Cardiac septum (tissue), 1 donor: Measurements from ENCODE around the gene RBFOX2. TPM values are rescaled to one million over a fixed set of nuclear protein-coding genes. Genes with fewer than 3 reads are reported as not detected.

ENCODE experiments used
- DNase-seq: peaks from one replicate; pipeline ENCODE4 v3.0.0-alpha.2; 2020; ENCODE audit warnings: low spot score
- intact Hi-C: fragments of 100-400 bp; cut with DNase I; formaldehyde crosslinking; loops from one replicate; pipeline ENCODE4 v1.14.0; 2022
- total RNA-seq: library from RNA; stranded (reverse); fragmentation: NEBNext Ultra II Directional; extraction: Animal tissue kit (Norgen Biotek cat#: 25700); gene quantifications from one replicate; pipeline ENCODE4 v1.2.1, GENCODE V29; 2021
- donor health status: DM: no; HTN: no; CAD: no.

The RBFOX2 gene
- total RNA-seq, 1 donor from 2014 or later: 102 TPM

DNA sequence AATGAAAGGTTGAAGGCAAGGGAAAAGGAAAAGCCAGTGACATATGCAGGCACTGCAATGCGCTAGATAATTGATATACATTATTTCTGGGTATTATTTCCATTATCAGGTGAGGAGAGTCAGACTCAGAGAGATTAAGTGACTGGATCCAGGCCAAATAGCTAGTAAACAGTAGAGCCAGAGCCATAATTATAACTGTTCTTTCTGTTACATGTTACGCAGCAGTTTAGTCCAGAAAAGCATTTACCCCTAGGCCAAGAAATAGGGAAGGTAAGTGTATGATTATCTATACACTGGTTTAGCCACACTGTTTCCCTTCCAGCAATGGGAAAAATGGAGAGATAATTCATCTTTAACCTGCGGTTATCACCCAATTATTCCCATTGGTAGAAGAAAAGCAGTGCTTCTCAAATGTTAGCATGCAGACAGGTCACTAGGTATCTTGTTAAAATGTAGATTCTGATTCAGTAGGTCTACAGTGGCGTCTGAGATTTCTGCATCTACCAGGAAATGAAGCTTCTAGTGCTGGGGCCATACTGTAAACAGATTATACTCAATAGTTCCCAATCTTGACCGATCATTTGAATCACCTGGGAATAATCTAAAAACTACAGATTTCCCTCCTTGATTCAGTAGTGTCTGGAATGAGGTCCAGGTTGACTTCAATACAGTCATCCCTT lies 69.4 kb downstream of the RBFOX2 start:
- intact Hi-C loops: no loop called here
- no peak for DNase-seq

DNA sequence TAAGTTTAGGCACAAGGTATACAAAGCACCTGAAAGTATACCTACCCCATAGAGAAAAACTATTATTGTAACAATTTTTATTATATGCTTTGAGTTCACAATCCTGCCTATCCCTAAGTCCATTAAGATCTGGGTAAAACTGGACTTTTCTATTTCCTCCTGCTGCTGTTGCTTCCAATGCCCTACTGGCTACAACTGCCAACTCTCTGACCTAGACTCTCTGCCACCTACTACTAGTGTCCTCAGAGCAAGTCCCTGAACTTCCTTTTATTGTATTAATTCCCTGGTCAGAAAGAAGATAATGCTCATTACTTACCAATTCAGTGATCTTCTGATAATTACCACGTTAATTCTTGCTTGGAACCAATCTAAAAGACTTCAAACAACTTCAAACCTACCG lies 70.3 kb downstream of the RBFOX2 start:
- intact Hi-C loops: no loop called here

GRCh38 chr22:35957589-35957988 lies 71.0 kb downstream of the RBFOX2 start:
- DNase-seq: no peak

More for the DNA sequence above, 70.3 kb downstream of the RBFOX2 start:
- no peak for DNase-seq

GRCh38 chr22:35956850-35957249 lies 71.8 kb downstream of the RBFOX2 start:
- no peak for DNase-seq

More at GRCh38 chr22:35957589-35957988, 71.0 kb downstream of the RBFOX2 start:
- intact Hi-C loops: no loop called here

DNA sequence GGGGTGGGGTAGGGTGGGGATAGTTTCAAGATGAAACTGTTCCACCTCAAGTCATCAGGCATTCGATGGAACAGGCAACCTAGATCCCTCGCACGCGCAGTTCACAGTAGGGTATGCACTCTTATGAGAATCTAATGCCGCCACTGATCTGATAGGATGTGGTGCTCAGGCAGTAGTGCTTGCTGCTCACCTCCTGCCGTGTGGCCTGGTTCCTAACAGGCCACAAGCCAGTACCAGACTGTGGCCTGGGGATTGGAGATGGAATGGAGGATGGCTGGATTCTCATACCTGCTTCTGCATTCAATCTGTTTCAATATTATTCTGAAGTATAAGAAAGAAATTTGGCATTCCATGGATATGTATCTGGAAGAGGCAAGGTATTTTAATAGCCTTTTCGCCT lies 73.1 kb downstream of the RBFOX2 start:
- DNase-seq: no peak
- intact Hi-C loops: no loop called here

More at GRCh38 chr22:35956850-35957249, 71.8 kb downstream of the RBFOX2 start:
- intact Hi-C loops: no loop called here

- DNase-seq: no peak
- intact Hi-C loops: no loop called here
These were observed 76.0 kb downstream of the RBFOX2 start for GRCh38 chr22:35952576-35952975.

- intact Hi-C loops: no loop called here
- no peak for DNase-seq
These were observed 78.4 kb downstream of the RBFOX2 start for GRCh38 chr22:35950262-35950661.

GRCh38 chr22:35949243-35949642 lies 79.4 kb downstream of the RBFOX2 start:
- intact Hi-C loops: loop anchor here (5.0 kb wide), 1 partner anchor 173 kb away; no protein-coding TSS in a partner anchor
- DNase-seq: no peak

DNA sequence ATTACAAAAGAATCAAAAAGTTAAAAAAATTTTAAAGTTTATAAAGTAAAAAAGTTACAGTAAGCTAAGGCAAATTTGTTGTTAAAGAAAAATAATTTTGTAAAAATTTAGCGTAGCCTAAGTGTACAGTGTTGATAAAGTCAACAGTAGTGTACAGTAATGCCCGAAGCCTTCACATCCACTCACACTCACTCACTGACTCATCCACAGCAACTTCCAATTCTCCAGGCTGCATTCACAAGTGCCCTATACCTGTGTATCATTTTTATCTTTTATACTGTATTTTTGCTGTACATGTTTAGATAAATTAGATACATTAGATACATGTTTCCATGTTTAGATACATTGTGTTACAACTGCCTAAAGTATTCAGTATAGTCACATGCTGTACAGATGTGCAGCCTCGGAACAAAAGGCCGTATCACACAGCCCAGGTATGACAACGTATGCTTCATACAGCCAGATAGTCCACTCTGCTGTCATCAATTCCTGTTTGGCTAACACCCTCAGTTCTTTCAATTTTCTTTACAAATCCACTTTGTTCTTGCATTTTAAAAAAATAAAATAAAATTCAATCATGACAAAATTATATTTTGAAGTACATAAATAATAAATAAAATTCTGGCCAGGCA lies 80.7 kb downstream of the RBFOX2 start:
- no peak for DNase-seq
- intact Hi-C loops: loop anchor here (5.0 kb wide), 1 partner anchor 174 kb away; no protein-coding TSS in a partner anchor

GRCh38 chr22:35944458-35944857 lies 84.2 kb downstream of the RBFOX2 start:
- DNase-seq: no peak
- intact Hi-C loops: no loop called here

DNA sequence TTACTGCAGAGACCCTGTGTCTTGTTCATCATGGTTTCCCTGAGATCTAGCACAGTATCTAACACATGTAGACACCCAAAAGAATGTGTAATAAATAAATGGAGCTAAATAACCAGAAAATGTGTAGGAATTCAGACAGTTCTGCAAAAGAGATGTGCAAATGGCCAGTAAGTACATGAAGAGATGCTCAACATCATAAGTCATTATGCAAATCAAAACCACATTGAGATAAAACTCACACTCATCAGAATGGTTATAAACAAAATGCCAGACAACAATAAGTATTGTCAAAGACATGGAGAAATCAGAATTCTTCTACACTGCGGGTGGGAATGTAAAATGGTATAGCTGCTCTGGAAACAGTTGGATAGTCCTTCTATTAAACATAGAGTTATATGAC lies 88.5 kb downstream of the RBFOX2 start:
- DNase-seq: no peak
- intact Hi-C loops: no loop called here

DNA sequence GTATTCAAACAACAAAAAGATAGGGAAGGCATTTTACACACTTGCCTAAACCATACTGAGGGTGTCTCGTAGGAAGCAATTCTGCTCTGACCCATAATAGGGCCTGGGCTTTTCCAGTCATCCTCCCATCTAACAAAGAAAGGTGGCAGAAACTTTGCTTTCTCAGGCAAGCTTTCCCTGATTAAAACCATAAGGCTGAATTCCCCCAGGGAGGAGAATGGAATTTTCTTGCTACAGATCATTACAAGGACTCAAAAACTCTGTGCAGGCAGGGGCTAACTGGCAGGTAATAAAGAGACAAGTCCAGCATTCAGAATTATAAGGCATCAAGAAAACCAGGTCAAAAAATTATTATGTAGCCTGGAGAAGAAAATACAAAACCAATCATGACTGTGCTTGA lies 90.4 kb downstream of the RBFOX2 start:
- intact Hi-C loops: loop anchor here (10.0 kb wide), 1 partner anchor 87 kb away; the partner anchor contains the start of gene RBFOX2
- no peak for DNase-seq

GRCh38 chr22:35930933-35931332 lies 97.7 kb downstream of the RBFOX2 start:
- intact Hi-C loops: loop anchor here (1.0 to 10.0 kb wide), 3 partner anchors 94 to 194 kb away; partner anchors contain the start of gene RBFOX2
- no peak for DNase-seq

DNA sequence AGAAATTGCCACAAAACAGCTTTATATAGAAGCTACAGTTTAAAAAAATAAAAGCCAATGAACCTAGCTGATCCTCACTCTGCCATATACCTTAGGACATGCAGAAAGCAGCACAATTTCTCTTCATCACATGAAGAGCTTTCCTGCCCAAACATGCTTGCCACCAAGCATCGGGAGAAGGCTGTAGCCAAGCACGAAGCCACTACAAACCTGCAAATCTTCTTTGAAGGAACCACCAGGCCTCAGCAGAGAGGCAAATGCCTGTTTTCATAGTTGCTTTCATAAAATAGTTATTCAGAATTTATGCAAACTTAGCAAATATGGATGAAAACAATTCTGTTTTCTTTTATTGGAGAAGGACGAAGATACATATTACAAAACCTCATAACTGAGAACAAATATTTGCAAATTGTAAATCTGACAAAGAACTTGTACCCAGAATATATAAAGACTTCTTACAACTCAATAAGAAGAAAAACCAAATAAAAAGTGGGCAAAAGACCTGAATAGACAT lies 100.3 kb downstream of the RBFOX2 start:
- intact Hi-C loops: no loop called here
- DNase-seq: no peak

DNA sequence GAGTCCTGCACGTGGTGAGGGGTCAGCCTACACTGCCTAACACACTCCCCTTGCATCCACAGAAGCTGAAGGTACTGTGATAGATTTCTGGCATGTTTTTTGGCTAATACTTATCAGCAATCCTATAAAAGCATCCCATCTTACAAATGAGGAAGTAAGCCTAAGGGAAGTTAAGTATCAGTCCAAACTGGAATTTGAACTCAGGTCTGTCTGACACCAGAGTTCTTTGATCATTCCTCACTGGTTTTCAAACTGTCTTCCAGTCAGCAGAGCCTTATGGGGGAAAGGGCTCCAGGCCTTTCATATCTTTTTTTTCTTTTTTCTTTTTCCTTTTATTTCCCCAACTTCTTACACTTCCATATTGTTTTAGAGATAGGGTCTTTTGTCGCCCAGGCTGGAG lies 105.6 kb downstream of the RBFOX2 start:
- DNase-seq: no peak
- intact Hi-C loops: loop anchor here (2.0 to 5.0 kb wide), 3 partner anchors 181 to 491 kb away; no protein-coding TSS in a partner anchor

DNA sequence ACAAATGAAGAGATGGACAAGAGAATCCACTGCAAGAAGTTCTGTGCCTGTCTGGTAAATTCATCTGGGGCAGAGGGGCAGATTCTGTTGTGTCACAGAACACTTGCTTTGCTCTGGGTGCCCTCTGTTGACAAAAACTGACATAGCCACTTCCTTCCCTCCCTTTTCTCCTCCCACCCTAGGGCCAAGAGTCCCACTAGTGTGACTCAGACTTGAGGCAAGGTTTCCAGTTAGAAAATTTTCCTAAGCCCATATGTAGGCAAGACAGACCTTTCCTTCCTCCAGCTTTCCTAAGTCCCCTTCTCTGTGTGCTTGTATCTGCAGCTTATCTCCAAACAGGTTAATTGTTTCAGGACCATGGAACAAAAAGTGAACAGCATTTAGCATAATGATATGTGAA lies 106.8 kb downstream of the RBFOX2 start:
- intact Hi-C loops: loop anchor here (2.0 to 5.0 kb wide), 4 partner anchors 179 to 489 kb away; no protein-coding TSS in a partner anchor
- no peak for DNase-seq

- no peak for DNase-seq
These were observed 107.6 kb downstream of the RBFOX2 start for GRCh38 chr22:35921044-35921443.

DNA sequence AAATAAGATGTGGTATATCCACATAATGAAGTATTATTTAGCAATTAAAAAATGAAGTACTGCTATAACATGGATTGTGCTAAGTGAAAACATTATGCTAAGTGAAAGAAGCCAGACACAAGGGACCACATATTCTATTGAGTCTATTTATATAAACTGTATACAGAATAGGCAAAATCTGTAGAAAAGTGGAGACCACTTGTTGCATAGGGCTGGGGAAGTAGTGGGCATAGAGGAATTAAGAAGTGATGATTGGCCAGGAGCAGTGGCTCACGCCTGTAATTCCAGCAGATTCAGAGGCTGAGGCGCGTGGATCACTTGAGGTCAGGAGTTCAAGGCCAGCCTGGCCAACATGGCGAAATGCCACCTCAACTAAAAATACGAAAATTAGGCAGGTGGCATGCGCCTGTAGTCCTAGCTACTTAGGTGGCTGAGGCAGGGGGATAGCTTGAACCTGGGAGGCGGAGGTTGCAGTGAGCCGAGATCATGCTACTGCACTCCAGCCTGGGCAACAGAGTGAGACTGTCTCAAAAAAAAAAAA lies 109.6 kb downstream of the RBFOX2 start:
- intact Hi-C loops: loop anchor here (5.0 to 10.0 kb wide), 2 partner anchors 77 to 154 kb away; no protein-coding TSS in a partner anchor

More at GRCh38 chr22:35921044-35921443, 107.6 kb downstream of the RBFOX2 start:
- intact Hi-C loops: loop anchor here (2.0 to 5.0 kb wide), 3 partner anchors 179 to 489 kb away; no protein-coding TSS in a partner anchor

DNA sequence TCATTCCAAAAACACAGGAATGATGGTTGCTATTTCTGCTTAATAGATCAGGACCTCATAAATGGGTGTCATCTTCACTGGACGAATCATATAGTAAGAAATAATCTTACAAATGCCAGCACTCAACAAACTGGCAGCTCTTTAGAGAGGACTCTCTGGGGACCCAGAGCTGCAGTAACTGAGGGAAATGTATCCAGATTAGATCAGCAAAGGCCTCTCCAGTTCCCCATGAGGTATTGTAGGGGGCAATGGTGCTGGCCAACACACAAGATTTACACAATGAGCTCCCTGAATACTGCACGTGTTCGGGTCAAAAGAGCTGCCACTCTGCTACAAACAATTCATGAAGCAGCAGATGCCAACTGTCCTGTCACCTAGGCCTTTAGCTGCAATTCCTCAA lies 110.2 kb downstream of the RBFOX2 start:
- DNase-seq: no peak
- intact Hi-C loops: loop anchor here (5.0 to 10.0 kb wide), 2 partner anchors 76 to 154 kb away; no protein-coding TSS in a partner anchor

More for the DNA sequence above, 109.6 kb downstream of the RBFOX2 start:
- DNase-seq: no peak

- DNase-seq: no peak
- intact Hi-C loops: loop anchor here (5.0 to 10.0 kb wide), 2 partner anchors 75 to 153 kb away; no protein-coding TSS in a partner anchor
These were observed 111.0 kb downstream of the RBFOX2 start for GRCh38 chr22:35917651-35918050.
